GM23338 (cell line): ENCODE measurements around the gene SF3B4. TPM values are rescaled to one million over a fixed set of nuclear protein-coding genes. Genes with fewer than 3 reads are reported as not detected.

Experiments used
- ATAC-seq: fragments of 200-7000 bp; cut with Tn5 transposase; 3 replicates; pipeline ENCODE4 v1.9.1; 2020
- DNase-seq: peaks from one replicate; pipeline ENCODE4 v3.0.0-alpha.2; 2015; ENCODE audit warnings: low spot score
- H2AFZ ChIP-seq: fragments of 200-600 bp; sonication (generic); 2 replicates; pipeline ENCODE4 v1.8.0; 2016; ENCODE audit warnings: antibody characterized with exemption, mild to moderate bottlenecking, moderate library complexity
- H3F3A ChIP-seq: fragments of 200-600 bp; sonication (generic); replicated peaks from 2 replicates; pipeline ENCODE4 v1.8.0; 2017; ENCODE audit warnings: antibody characterized with exemption, mixed run types, low read depth
- H3K27ac ChIP-seq: fragments of 200-600 bp; sonication (generic); 2 replicates; pipeline ENCODE4 v1.6.1; 2016; ENCODE audit warnings: low read depth
- H3K27me3 ChIP-seq: fragments of 200-600 bp; sonication (generic); 2 replicates; pipeline ENCODE4 v1.8.0; 2016; ENCODE audit warnings: mild to moderate bottlenecking, mixed run types, moderate library complexity; ENCODE audit not compliant: insufficient read depth
- H3K36me3 ChIP-seq: fragments of 200-600 bp; sonication (generic); 2 replicates; pipeline ENCODE4 v1.8.0; 2016; ENCODE audit warnings: mild to moderate bottlenecking; ENCODE audit not compliant: insufficient read depth
- H3K4me1 ChIP-seq: fragments of 200-600 bp; sonication (generic); 2 replicates; pipeline ENCODE4 v1.8.0; 2016; ENCODE audit warnings: mild to moderate bottlenecking, moderate library complexity; ENCODE audit not compliant: insufficient read depth
- H3K4me2 ChIP-seq: fragments of 200-600 bp; sonication (generic); 2 replicates; pipeline ENCODE4 v1.7.1; 2017; ENCODE audit warnings: mixed run types
- H3K4me3 ChIP-seq: fragments of 200-600 bp; sonication (generic); 2 replicates; pipeline ENCODE4 v1.6.1; 2016; ENCODE audit warnings: mixed run types
- H3K79me2 ChIP-seq: fragments of 200-600 bp; sonication (generic); replicated peaks from 2 replicates; pipeline ENCODE4 v1.8.0; 2017; ENCODE audit warnings: mild to moderate bottlenecking; ENCODE audit not compliant: insufficient read depth
- H3K9me2 ChIP-seq: fragments of 200-600 bp; sonication (generic); 2 replicates; pipeline ENCODE4 v1.8.0; 2017; ENCODE audit not compliant: insufficient read depth
- H4K20me1 ChIP-seq: fragments of 200-600 bp; sonication (generic); replicated peaks from 2 replicates; pipeline ENCODE4 v1.8.0; 2017; ENCODE audit warnings: mild to moderate bottlenecking; ENCODE audit not compliant: insufficient read depth
- H3K27ac Mint-ChIP-seq: 2 replicates; pipeline ENCODE4 v1.8.0; 2020; ENCODE audit warnings: inconsistent platforms, mild to moderate bottlenecking, moderate library complexity, mixed read lengths
- H3K27me3 Mint-ChIP-seq: 3 replicates; pipeline ENCODE4 v1.8.0; 2022; ENCODE audit warnings: low read depth, mild to moderate bottlenecking, moderate library complexity, mixed read lengths, inconsistent platforms; ENCODE audit not compliant: insufficient read depth, poor library complexity
- H3K36me3 Mint-ChIP-seq: 3 replicates; pipeline ENCODE4 v1.8.0; 2021; ENCODE audit warnings: low read depth, mild to moderate bottlenecking, inconsistent platforms, moderate library complexity, mixed read lengths
- H3K4me1 Mint-ChIP-seq: 3 replicates; pipeline ENCODE4 v1.8.0; 2020; ENCODE audit warnings: mild to moderate bottlenecking, inconsistent platforms, mixed read lengths
- H3K4me3 Mint-ChIP-seq: 3 replicates; pipeline ENCODE4 v1.8.0; 2021; ENCODE audit warnings: moderate library complexity, mild to moderate bottlenecking, inconsistent platforms, mixed read lengths
- H3K9me3 Mint-ChIP-seq: 3 replicates; pipeline ENCODE4 v1.8.0; 2020; ENCODE audit warnings: moderate library complexity, mild to moderate bottlenecking, inconsistent platforms, mixed read lengths
- CREB1 ChIP-seq: fragments of 250-450 bp; sonication (Bioruptor Pico); IDR thresholded peaks from 2 replicates; pipeline ENCODE4 v1.5.0; 2020; ENCODE audit warnings: low read depth, mild to moderate bottlenecking, moderate library complexity
- ETS1 ChIP-seq: IDR thresholded peaks from 2 replicates; pipeline ENCODE4 v1.6.1; 2016; ENCODE audit warnings: antibody characterized with exemption
- EZH2 ChIP-seq: fragments of 200-600 bp; sonication (generic); IDR thresholded peaks from one replicate; pipeline ENCODE4 v1.8.0; 2017; ENCODE audit warnings: antibody characterized with exemption, mild to moderate bottlenecking, low read depth; ENCODE audit not compliant: unreplicated experiment
- EZH2phosphoT487 ChIP-seq: fragments of 200-600 bp; sonication (generic); IDR thresholded peaks from one replicate; pipeline ENCODE4 v1.8.1; 2018; ENCODE audit warnings: antibody characterized with exemption; ENCODE audit not compliant: unreplicated experiment
- NANOG ChIP-seq: IDR thresholded peaks from 2 replicates; pipeline ENCODE4 v1.6.1; 2016; ENCODE audit warnings: antibody characterized with exemption, borderline replicate concordance
- REST ChIP-seq: IDR thresholded peaks from one replicate; pipeline ENCODE4 v1.6.1; 2018; ENCODE audit warnings: antibody characterized with exemption; ENCODE audit not compliant: unreplicated experiment
- STAT1 ChIP-seq: IDR thresholded peaks from one replicate; pipeline ENCODE4 v1.6.1; 2016; ENCODE audit warnings: antibody characterized with exemption; ENCODE audit not compliant: unreplicated experiment
- ZNF114 ChIP-seq: fragments of 250-450 bp; sonication (Bioruptor Pico); IDR thresholded peaks from 2 replicates; pipeline ENCODE4 v1.5.0; 2020; ENCODE audit warnings: mild to moderate bottlenecking, moderate library complexity
- ZNF331 ChIP-seq: fragments of 250-450 bp; sonication (Bioruptor Pico); IDR thresholded peaks from 2 replicates; pipeline ENCODE4 v1.5.0; 2020; ENCODE audit warnings: low read depth, mild to moderate bottlenecking, moderate library complexity
- polyA plus RNA-seq: library from polyadenylated mRNA; unstranded; fragments of >200 nt; fragmentation: Nextera tagmentation; extraction: Ambion mirVana; gene quantifications from 2 replicates; pipeline ENCODE4 v1.2.1, GENCODE V29; 2016
- total RNA-seq: library from RNA; depleted of rRNA; stranded (reverse); fragments of >200 nt; shearing (Covaris generic); gene quantifications from 2 replicates; pipeline ENCODE4 v1.2.3, GENCODE V29; 2014
- TF ChIP-seq, protein P1 (sequence below): fragments of 250-450 bp; sonication (Bioruptor Pico); IDR thresholded peaks from 2 replicates; pipeline ENCODE4 v1.5.0; 2020; ENCODE audit warnings: mild to moderate bottlenecking, moderate library complexity

Gene SF3B4
- total and polyA plus RNA-seq, 2 experiments from 2014 or later, result 48.7 to 84.0 TPM

DNA sequence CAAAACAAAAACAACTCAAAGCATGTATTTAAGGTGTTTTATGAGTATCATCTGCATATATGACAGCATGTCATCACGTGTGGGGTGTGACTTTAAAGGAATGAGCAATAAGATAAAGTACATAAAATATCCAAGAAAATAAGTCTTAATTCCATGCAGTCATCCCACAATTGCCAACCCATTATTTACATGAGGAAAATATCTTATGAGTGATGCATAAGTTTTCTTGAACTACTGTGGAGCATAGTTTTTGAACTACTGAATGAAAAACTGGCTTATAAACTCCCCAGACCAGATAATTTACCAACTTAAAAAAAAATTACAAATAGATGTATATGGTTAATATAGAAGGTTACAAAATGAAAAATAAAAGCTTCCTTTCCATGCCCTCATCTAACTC, 38.8 kb upstream of the SF3B4 start:
- TF ChIP-seq ETS1 (no peak), NANOG (no peak), EZH2 (no peak), EZH2phosphoT487 (no peak)
- TF ChIP-seq, protein P1, sequence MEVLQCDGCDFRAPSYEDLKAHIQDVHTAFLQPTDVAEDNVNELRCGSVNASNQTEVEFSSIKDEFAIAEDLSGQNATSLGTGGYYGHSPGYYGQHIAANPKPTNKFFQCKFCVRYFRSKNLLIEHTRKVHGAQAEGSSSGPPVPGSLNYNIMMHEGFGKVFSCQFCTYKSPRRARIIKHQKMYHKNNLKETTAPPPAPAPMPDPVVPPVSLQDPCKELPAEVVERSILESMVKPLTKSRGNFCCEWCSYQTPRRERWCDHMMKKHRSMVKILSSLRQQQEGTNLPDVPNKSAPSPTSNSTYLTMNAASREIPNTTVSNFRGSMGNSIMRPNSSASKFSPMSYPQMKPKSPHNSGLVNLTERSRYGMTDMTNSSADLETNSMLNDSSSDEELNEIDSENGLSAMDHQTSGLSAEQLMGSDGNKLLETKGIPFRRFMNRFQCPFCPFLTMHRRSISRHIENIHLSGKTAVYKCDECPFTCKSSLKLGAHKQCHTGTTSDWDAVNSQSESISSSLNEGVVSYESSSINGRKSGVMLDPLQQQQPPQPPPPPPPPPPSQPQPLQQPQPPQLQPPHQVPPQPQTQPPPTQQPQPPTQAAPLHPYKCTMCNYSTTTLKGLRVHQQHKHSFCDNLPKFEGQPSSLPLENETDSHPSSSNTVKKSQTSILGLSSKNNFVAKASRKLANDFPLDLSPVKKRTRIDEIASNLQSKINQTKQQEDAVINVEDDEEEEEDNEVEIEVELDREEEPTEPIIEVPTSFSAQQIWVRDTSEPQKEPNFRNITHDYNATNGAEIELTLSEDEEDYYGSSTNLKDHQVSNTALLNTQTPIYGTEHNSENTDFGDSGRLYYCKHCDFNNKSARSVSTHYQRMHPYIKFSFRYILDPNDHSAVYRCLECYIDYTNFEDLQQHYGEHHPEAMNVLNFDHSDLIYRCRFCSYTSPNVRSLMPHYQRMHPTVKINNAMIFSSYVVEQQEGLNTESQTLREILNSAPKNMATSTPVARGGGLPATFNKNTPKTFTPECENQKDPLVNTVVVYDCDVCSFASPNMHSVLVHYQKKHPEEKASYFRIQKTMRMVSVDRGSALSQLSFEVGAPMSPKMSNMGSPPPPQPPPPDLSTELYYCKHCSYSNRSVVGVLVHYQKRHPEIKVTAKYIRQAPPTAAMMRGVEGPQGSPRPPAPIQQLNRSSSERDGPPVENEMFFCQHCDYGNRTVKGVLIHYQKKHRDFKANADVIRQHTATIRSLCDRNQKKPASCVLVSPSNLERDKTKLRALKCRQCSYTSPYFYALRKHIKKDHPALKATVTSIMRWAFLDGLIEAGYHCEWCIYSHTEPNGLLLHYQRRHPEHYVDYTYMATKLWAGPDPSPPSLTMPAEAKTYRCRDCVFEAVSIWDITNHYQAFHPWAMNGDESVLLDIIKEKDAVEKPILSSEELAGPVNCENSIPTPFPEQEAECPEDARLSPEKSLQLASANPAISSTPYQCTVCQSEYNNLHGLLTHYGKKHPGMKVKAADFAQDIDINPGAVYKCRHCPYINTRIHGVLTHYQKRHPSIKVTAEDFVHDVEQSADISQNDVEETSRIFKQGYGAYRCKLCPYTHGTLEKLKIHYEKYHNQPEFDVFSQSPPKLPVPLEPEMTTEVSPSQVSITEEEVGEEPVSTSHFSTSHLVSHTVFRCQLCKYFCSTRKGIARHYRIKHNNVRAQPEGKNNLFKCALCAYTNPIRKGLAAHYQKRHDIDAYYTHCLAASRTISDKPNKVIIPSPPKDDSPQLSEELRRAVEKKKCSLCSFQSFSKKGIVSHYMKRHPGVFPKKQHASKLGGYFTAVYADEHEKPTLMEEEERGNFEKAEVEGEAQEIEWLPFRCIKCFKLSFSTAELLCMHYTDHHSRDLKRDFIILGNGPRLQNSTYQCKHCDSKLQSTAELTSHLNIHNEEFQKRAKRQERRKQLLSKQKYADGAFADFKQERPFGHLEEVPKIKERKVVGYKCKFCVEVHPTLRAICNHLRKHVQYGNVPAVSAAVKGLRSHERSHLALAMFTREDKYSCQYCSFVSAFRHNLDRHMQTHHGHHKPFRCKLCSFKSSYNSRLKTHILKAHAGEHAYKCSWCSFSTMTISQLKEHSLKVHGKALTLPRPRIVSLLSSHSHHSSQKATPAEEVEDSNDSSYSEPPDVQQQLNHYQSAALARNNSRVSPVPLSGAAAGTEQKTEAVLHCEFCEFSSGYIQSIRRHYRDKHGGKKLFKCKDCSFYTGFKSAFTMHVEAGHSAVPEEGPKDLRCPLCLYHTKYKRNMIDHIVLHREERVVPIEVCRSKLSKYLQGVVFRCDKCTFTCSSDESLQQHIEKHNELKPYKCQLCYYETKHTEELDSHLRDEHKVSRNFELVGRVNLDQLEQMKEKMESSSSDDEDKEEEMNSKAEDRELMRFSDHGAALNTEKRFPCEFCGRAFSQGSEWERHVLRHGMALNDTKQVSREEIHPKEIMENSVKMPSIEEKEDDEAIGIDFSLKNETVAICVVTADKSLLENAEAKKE, result no peak
- Mint-ChIP-seq H3K9me3 (peaks cover under 1% of the 10 kb centered on the region; the same call in 1 of the 3 replicates), H3K27ac (no peak overlapping the region), H3K4me1 (no peaks in the 10 kb centered on the region), H3K4me3 (no peak overlapping the region), H3K36me3 (peaks cover 43% of the 10 kb centered on the region), H3K27me3 (no peaks in the 10 kb centered on the region)
- Histone ChIP-seq H3K79me2 (no peaks in the 10 kb centered on the region), H3K4me2 (no peak overlapping the region), H3K4me3 (no peak overlapping the region), H3K27ac (no peak overlapping the region), H3K27me3 (no peaks in the 10 kb centered on the region), H3K4me1 (no peaks in the 10 kb centered on the region), H3K9me2 (no peaks in the 10 kb centered on the region), H2AFZ (no peak overlapping the region), H3F3A (0 out of 2 replicates have a peak, but pooled peaks cover 2% of the 10 kb centered on the region), H3K36me3 (peaks cover 25% of the 10 kb centered on the region), H4K20me1 (no peaks in the 10 kb centered on the region; the same call in 1 of the 2 replicates)
- no peak for DNase-seq
- no peak for ATAC-seq

GRCh38 chr1:149965440-149965839, 37.8 kb upstream of the SF3B4 start:
- Histone ChIP-seq H3K4me3 (no peak overlapping the region), H3K79me2 (no peaks in the 10 kb centered on the region), H4K20me1 (no peaks in the 10 kb centered on the region; the same call in 1 of the 2 replicates), H3K27ac (no peak overlapping the region), H3K36me3 (peaks cover 19% of the 10 kb centered on the region), H2AFZ (no peak overlapping the region), H3K4me2 (no peak overlapping the region), H3F3A (0 out of 2 replicates have a peak, but pooled peaks cover 2% of the 10 kb centered on the region), H3K4me1 (no peaks in the 10 kb centered on the region), H3K9me2 (no peaks in the 10 kb centered on the region), H3K27me3 (no peaks in the 10 kb centered on the region)
- Mint-ChIP-seq H3K4me3 (no peak overlapping the region), H3K27ac (no peak overlapping the region), H3K4me1 (no peaks in the 10 kb centered on the region), H3K36me3 (peaks cover 45% of the 10 kb centered on the region), H3K27me3 (no peaks in the 10 kb centered on the region), H3K9me3 (peaks cover 3% of the 10 kb centered on the region; the same call in 1 of the 3 replicates)
- ATAC-seq, result no peak
- DNase-seq, result no peak
- TF ChIP-seq ZNF114 (CRISPR knock-in tag), result no peak
- TF ChIP-seq REST, result no peak
- no peak for TF ChIP-seq EZH2phosphoT487
- TF ChIP-seq ZNF331 (CRISPR knock-in tag), result no peak
- TF ChIP-seq STAT1, result no peak
- TF ChIP-seq CREB1 (CRISPR knock-in tag), result no peak
